Choroid plexus epithelial cell (primary cell): ENCODE data around the gene TPO.
A peak's percentile ranks its signal among the peaks of the same experiment; 100 is the strongest.

Experiments
- DNase-seq: peaks from one replicate; pipeline ENCODE4 v3.0.0-alpha.2; 2010; ENCODE audit warnings: low read depth
- H3K4me3 ChIP-seq: 2 replicates; pipeline ENCODE4 v1.5.1; 2011; ENCODE audit warnings: low read depth, mild to moderate bottlenecking, control low read depth, low read length, moderate library complexity
- TF ChIP-seq, protein P1 (sequence below): conservative IDR thresholded peaks from 2 replicates; pipeline ENCODE4 v1.5.1; 2011; ENCODE audit warnings: low read depth, mild to moderate bottlenecking, control low read depth, inconsistent platforms, low read length, moderate library complexity

TPO gene

DNA sequence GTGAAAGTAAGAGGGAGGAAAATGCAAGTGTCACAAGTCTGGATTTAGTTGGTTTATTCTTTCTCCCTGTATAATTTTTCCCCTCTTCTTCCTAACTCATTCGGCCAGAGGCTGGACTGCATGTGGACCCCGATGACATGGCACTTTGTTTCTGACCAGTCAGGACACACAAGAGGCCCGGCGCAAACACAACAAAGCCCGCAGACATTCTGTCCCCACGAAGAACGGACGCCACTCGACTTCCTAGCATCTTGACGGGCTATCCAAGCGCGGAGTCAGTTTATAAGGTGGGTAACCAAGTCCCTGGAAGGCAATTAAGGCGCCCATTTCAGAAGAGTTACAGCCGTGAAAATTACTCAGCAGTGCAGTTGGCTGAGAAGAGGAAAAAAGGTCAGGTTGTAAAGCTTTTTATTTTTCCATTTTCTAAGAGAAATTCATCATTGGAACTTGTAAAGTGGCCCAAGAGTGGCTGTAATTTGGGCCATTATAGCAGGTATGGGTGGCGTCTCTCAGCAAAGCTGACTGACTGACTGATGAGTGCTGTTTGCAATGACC, at the start of gene TPO:
TPO (plus strand) TSS at position 308 of the 555 bp plus-strand sequence. CDS start 946 bp downstream, outside the sequence.
- TF ChIP-seq, protein P1, sequence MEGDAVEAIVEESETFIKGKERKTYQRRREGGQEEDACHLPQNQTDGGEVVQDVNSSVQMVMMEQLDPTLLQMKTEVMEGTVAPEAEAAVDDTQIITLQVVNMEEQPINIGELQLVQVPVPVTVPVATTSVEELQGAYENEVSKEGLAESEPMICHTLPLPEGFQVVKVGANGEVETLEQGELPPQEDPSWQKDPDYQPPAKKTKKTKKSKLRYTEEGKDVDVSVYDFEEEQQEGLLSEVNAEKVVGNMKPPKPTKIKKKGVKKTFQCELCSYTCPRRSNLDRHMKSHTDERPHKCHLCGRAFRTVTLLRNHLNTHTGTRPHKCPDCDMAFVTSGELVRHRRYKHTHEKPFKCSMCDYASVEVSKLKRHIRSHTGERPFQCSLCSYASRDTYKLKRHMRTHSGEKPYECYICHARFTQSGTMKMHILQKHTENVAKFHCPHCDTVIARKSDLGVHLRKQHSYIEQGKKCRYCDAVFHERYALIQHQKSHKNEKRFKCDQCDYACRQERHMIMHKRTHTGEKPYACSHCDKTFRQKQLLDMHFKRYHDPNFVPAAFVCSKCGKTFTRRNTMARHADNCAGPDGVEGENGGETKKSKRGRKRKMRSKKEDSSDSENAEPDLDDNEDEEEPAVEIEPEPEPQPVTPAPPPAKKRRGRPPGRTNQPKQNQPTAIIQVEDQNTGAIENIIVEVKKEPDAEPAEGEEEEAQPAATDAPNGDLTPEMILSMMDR: no peak
- H3K4me3 ChIP-seq: no peak within 1 kb of the TSS
- no peak for DNase-seq

DNA sequence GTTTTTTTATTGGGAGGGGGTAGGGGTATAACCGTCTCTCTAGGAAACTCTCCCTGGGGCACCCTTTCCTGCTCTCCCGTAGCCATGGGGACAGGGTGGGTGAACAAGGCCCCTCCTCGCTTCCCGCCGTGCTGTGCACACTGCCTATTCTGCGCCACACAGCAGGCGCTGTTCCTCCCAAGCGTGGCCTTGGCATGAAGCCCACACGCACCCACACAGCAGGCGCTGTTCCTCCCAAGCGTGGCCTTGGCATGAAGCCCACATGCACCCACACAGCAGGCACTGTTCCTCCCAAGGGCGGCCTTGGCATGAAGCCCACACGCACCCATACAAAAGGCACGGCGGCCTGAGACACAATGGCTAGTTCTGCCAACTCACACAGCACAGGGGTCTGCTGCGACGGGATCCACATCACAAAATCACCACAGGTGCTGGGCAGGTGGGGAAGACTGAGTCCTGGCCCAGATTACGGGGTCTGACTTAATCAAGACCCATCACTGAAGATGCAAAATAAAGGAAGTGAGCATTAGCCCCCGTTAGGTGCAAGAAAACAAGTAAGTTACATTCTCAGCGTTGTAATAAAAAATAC, 46.6 kb upstream of the TPO start:
- TF ChIP-seq, protein P1: no peak
- H3K4me3 ChIP-seq: no peak overlapping the region
- no peak for DNase-seq

DNA sequence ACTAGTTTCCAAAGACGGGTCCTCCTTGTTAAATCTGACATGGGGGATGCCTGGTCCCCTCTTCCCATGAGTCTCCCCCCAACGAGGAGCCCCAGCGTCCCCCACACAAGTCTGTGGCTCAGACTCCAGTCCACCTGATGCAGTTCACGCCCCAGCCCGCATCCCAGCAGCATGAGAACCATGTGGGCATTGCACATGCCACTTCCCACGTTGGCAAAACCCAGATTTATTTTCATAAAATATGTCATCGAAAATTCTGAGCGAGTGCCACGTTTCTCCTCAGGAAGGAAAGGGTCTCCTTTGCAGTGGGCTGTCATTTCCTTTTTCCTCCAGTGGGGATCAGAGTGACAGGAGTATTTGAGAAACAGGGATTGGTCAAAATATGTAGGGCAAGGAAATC, 45.7 kb upstream of the TPO start:
- TF ChIP-seq, protein P1: no peak
- no peak for DNase-seq
- no peak overlapping the region for H3K4me3 ChIP-seq

DNA sequence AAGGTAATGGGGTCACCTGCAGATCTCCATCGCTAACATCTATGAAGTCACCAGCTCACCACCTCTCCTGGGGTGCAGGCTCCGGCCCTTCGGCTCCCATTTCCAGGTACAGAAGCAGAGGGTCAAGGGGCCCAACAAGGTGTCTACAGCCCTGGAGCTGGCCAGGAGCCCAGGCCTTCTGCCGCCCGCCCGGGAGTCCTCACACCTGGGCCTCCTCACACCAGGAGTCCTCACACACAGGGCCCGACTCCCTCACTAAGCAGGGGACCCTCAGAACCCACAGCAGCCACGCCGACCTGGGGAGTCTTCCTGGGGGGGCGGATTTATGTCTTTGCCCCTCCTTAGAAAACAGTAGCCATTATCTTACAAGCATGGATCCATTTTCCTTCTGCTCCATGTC, 43.4 kb upstream of the TPO start:
- no peak for DNase-seq
- no peak overlapping the region for H3K4me3 ChIP-seq
- TF ChIP-seq, protein P1: no peak

DNA sequence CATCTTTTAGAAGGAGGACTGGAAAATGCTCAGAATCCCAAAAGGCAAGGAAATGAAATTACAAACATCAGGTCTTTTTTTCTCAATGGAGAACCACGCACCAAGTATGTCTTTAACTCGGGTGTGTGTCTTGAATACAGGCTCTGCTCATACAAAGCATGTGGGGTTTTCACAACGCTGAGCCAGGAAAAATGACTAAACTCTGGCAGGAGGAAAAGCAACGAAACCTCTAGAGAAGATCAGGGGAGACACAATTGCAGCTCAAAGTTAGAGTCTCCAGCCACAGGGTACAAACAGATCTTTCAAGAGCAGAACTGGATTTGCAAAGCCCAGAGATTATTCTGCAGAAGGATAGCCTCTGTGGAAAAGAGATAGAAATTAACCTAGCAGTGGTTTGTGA, 42.8 kb upstream of the TPO start:
- no peak overlapping the region for H3K4me3 ChIP-seq
- TF ChIP-seq, protein P1: no peak
- no peak for DNase-seq

- H3K4me3 ChIP-seq: no peak overlapping the region
- peak; percentile 2 for DNase-seq
- TF ChIP-seq, protein P1: no peak
Measured at GRCh38 chr2:1371082-1371481, 42.2 kb upstream of the TPO start.

DNA sequence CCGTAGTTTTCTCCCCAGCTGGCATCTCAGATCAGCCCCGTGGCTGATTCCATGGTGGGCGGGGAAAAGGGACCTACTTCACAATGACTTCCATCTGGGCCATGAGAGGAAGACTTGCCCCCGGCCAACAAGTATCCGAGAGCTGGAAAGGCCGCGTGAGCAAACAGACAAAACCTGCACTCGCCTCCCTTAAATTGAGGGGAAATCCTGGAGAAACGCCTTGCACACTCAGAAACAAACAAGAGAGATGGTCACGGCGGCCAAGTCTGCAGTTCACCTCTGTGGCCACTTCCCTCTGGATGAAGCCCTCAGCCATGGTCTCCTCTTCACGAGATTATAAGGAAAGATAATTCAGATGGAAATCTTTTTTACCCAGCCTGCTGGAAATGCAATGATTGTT, 39.4 kb upstream of the TPO start:
- H3K4me3 ChIP-seq: no peak overlapping the region
- DNase-seq: no peak
- TF ChIP-seq, protein P1: no peak
